Epithelial cell of prostate (primary cell): ENCODE results near the gene LLCFC1.

Source experiments
- DNase-seq: peaks from one replicate; pipeline ENCODE4 v3.0.0-alpha.2; 2011; ENCODE audit warnings: low read depth, low spot score
- H3K27ac ChIP-seq: fragments of 450-650 bp; 2 replicates; pipeline ENCODE4 v1.5.1; 2017; ENCODE audit warnings: mild to moderate bottlenecking

Gene LLCFC1

GRCh38 chr7:142939226-142939910 lies at the start of gene LLCFC1:
Gene LLCFC1, plus strand, starts transcription at chr7:142939484. Its CDS starts 138 bp downstream, at chr7:142939622.
- H3K27ac ChIP-seq: no peak within 1 kb of the TSS
- DNase-seq: no peak

GRCh38 chr7:142889816-142890215 lies 49.5 kb upstream of the LLCFC1 start:
- H3K27ac ChIP-seq: no peak overlapping the region
- no peak for DNase-seq

GRCh38 chr7:142890874-142891485 lies 48.3 kb upstream of the LLCFC1 start:
- DNase-seq: no peak
- no peak overlapping the region for H3K27ac ChIP-seq

GRCh38 chr7:142891490-142892082 lies 47.7 kb upstream of the LLCFC1 start:
- no peak for DNase-seq
- H3K27ac ChIP-seq: no peak overlapping the region

- H3K27ac ChIP-seq: no peak overlapping the region
- no peak for DNase-seq
These were observed 46.3 kb upstream of the LLCFC1 start for GRCh38 chr7:142892951-142893350.

- H3K27ac ChIP-seq: no peak overlapping the region
- DNase-seq: no peak
These were observed 44.9 kb upstream of the LLCFC1 start for GRCh38 chr7:142894112-142894984.

GRCh38 chr7:142894985-142895593 lies 44.2 kb upstream of the LLCFC1 start:
- DNase-seq: no peak

GRCh38 chr7:142896151-142896550 lies 43.1 kb upstream of the LLCFC1 start:
- no peak overlapping the region for H3K27ac ChIP-seq
- DNase-seq: no peak

More at GRCh38 chr7:142894985-142895593, 44.2 kb upstream of the LLCFC1 start:
- no peak overlapping the region for H3K27ac ChIP-seq

GRCh38 chr7:142896741-142897379 lies 42.4 kb upstream of the LLCFC1 start:
- no peak for DNase-seq
- H3K27ac ChIP-seq: no peak overlapping the region

- DNase-seq: no peak
- H3K27ac ChIP-seq: no peak overlapping the region
These were observed 41.6 kb upstream of the LLCFC1 start for GRCh38 chr7:142897691-142898090.

GRCh38 chr7:142898377-142899170 lies 40.7 kb upstream of the LLCFC1 start:
- H3K27ac ChIP-seq: no peak overlapping the region
- no peak for DNase-seq

GRCh38 chr7:142899661-142900060 lies 39.6 kb upstream of the LLCFC1 start:
- H3K27ac ChIP-seq: no peak overlapping the region
- no peak for DNase-seq

- no peak for DNase-seq
- H3K27ac ChIP-seq: no peak overlapping the region
These were observed 37.6 kb upstream of the LLCFC1 start for GRCh38 chr7:142901426-142902259.

- DNase-seq: no peak
- no peak overlapping the region for H3K27ac ChIP-seq
These were observed 35.2 kb upstream of the LLCFC1 start for GRCh38 chr7:142904128-142904527.

- no peak for DNase-seq
- H3K27ac ChIP-seq: no peak overlapping the region
These were observed 33.5 kb upstream of the LLCFC1 start for GRCh38 chr7:142905759-142906158.

GRCh38 chr7:142906643-142907042 lies 32.6 kb upstream of the LLCFC1 start:
- no peak overlapping the region for H3K27ac ChIP-seq
- DNase-seq: no peak

GRCh38 chr7:142908290-142908689 lies 31.0 kb upstream of the LLCFC1 start:
- H3K27ac ChIP-seq: no peak overlapping the region
- no peak for DNase-seq
